ENCODE data around the gene CDC42BPA.

- TF ChIP-seq CTCF (optimal IDR thresholded peaks at IDR 0.05 in 1 of 3, IDR thresholded peaks at IDR 0.05 in 1 of 3, conservative IDR thresholded peaks at IDR 0.05 in 1 of 3; ENCODE audit: extremely low read depth in 1 of 3, insufficient read depth in 2 of 3, low read length in 3 of 3) (no peak), EZH2 (IDR thresholded peaks at IDR 0.05; ENCODE audit: low read length) (no peak)
These were observed 39.1 kb upstream of the CDC42BPA start for GRCh38 chr1:227357171-227357926.
